B cell (primary cell): ENCODE measurements around the gene XAF1.

Source experiments
- EZH2 ChIP-seq: IDR thresholded peaks from 2 replicates; pipeline ENCODE4 v1.6.1; 2012; ENCODE audit warnings: borderline replicate concordance, low read depth, mild to moderate bottlenecking, moderate library complexity, low read length; ENCODE audit not compliant: insufficient read depth, poor library complexity, severe bottlenecking
- TF ChIP-seq, protein P1 (sequence below): fragments of 200-600 bp; IDR thresholded peaks from one replicate; pipeline ENCODE4 v1.8.0; 2022; ENCODE audit warnings: antibody characterized with exemption, mild to moderate bottlenecking

GRCh38 chr17:6712058-6712853 is 43.6 kb upstream of the XAF1 start:
- no peak for TF ChIP-seq EZH2
- TF ChIP-seq, protein P1, sequence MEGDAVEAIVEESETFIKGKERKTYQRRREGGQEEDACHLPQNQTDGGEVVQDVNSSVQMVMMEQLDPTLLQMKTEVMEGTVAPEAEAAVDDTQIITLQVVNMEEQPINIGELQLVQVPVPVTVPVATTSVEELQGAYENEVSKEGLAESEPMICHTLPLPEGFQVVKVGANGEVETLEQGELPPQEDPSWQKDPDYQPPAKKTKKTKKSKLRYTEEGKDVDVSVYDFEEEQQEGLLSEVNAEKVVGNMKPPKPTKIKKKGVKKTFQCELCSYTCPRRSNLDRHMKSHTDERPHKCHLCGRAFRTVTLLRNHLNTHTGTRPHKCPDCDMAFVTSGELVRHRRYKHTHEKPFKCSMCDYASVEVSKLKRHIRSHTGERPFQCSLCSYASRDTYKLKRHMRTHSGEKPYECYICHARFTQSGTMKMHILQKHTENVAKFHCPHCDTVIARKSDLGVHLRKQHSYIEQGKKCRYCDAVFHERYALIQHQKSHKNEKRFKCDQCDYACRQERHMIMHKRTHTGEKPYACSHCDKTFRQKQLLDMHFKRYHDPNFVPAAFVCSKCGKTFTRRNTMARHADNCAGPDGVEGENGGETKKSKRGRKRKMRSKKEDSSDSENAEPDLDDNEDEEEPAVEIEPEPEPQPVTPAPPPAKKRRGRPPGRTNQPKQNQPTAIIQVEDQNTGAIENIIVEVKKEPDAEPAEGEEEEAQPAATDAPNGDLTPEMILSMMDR = no peak
